ENCODE results near the gene CDV3. TPM values are rescaled to one million over a fixed set of nuclear protein-coding genes. Genes with fewer than 3 reads are reported as not detected.
"Not testable (repeated sequence)": the region's sequence is repeated elsewhere in the genome, so short reads cannot be mapped to it uniquely, and the experiment has no call there.

CDV3 gene
- total RNA-seq, result 100 to 1,000 TPM; 190 to 253 (median 218) TPM
- polyA plus RNA-seq, result 100 to 1,000 TPM in 1 of 3 donors, 10 to 100 TPM in 2; 68.1 to 125 (median 91.2) TPM
- long read RNA-seq, donor 1, transcript CDV3-201 (5 exons, 3,307 nt), result minor isoform, 6 of 210 reads
- long read RNA-seq, donor 1, transcript CDV3-203 (5 exons, 955 nt), result major isoform, 24 of 210 reads
- long read RNA-seq, donor 1, partial matches to known transcripts, result 180 of 210 reads
- long read RNA-seq, donor 1, other reads (novel, unspliced or antisense), result 0 of 210 reads
- long read RNA-seq, donor 2, transcript CDV3-203 (5 exons, 955 nt), result major isoform, 11 of 23 reads
- long read RNA-seq, donor 2, transcript CDV3-201 (5 exons, 3,307 nt), result minor isoform, 6 of 23 reads
- long read RNA-seq, donor 2, partial matches to known transcripts, result 6 of 23 reads
- long read RNA-seq, donor 2, other reads (novel, unspliced or antisense), result 0 of 23 reads

- WGBS, 5 donors, result 0 to 1% (median 0%) methylated on average over 18 to 81 of the region's 81 CpGs
- Histone ChIP-seq H3K36me3 (peaks cover 0 to 38% (median 23%) of the 10 kb centered on the region in 6 donors), H3K4me1 (peaks cover 44 to 83% (median 62%) of the 10 kb centered on the region in 6 donors), H3K27me3 (replicated peaks in 1 of 7) (no peaks in the 10 kb centered on the region), H3K4me3 (peak within 1 kb of the TSS; percentile 56 to 90 (median 74)), H3K9me3 (no peaks in the 10 kb centered on the region), H3K27ac (peak within 1 kb of the TSS; percentile 88 to 99 (median 98))
- no peak for DNase-seq
- TF ChIP-seq POLR2AphosphoS5 (IDR thresholded peaks at IDR 0.05), result peak; percentile 98
- TF ChIP-seq CTCF (IDR thresholded peaks at IDR 0.05 in 8 of 11, conservative IDR thresholded peaks at IDR 0.05 in 3 of 11), result no peak
- TF ChIP-seq POLR2A (IDR thresholded peaks at IDR 0.05), result peak in 2 of 3 donors; percentile 82 to 85
- intact Hi-C loops (cut with DNase I; ENCODE audit: low total_unique reads), result no loop called here
These were observed at the start of gene CDV3 for GRCh38 chr3:133573629-133574194. TSS of gene CDV3 (plus strand) at chr3:133573686. CDS start at chr3:133574045, 359 bp downstream.

DNA sequence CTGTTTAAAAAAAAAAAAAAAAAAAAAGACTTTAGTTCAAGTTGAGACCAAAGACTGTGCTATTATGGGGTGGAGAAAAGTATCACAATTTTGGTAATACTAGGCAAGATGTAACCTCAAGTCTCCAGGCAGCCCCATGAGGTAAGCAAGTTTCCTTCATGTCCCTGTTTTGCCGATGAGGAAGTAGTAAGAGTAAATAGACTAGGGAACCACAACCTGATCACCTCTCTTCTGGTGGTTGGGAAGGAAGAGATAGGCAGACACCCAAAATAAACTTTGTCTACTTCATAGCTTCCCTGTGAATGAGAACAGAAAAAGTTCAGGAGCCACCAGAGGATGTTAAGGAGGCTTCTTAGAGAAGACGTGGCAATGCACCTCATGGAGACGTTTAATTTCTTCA lies 49.7 kb upstream of the CDV3 start:
- peaks cover 0 to 17% (median 0%) of the 10 kb centered on the region in 6 donors for H3K4me1 ChIP-seq
- H3K4me3 ChIP-seq; H3K9me3 ChIP-seq; intact Hi-C loops (cut with DNase I; ENCODE audit: low total_unique reads); H3K36me3 ChIP-seq; DNase-seq; H3K27ac ChIP-seq; H3K27me3 ChIP-seq (replicated peaks in 1 of 7): not testable (repeated sequence)
- 47 to 64% (median 57%) methylated on average over 3 of the region's 3 CpGs for WGBS, 5 donors

GRCh38 chr3:133525435-133525834 lies 48.1 kb upstream of the CDV3 start:
- Histone ChIP-seq H3K27me3 (replicated peaks in 1 of 7) (no peaks in the 10 kb centered on the region), H3K36me3 (no peaks in the 10 kb centered on the region), H3K4me1 (peaks cover 0 to 17% (median 0%) of the 10 kb centered on the region in 6 donors), H3K4me3 (no peak overlapping the region), H3K9me3 (peaks cover 0 to 6% (median 3%) of the 10 kb centered on the region in 8 donors), H3K27ac (peak overlapping the region in 3 of 8 donors; percentile 16 to 30 (median 17))
- intact Hi-C loops (cut with DNase I; ENCODE audit: low total_unique reads), result no loop called here
- TF ChIP-seq POLR2AphosphoS5 (IDR thresholded peaks at IDR 0.05), result no peak
- no peak for TF ChIP-seq CTCF (IDR thresholded peaks at IDR 0.05 in 8 of 11, conservative IDR thresholded peaks at IDR 0.05 in 3 of 11)
- no peak for TF ChIP-seq POLR2A (IDR thresholded peaks at IDR 0.05)
- DNase-seq, result no peak

GRCh38 chr3:133527081-133527715 lies 46.3 kb upstream of the CDV3 start:
- WGBS, 5 donors, result 56 to 70% (median 63%) methylated on average over 6 of the region's 6 CpGs
- DNase-seq, result no peak
- H3K36me3 ChIP-seq, result no peaks in the 10 kb centered on the region
- no peaks in the 10 kb centered on the region for H3K27me3 ChIP-seq (replicated peaks in 1 of 7)
- H3K4me3 ChIP-seq, result no peak overlapping the region
- intact Hi-C loops (cut with DNase I; ENCODE audit: low total_unique reads), result no loop called here
- peak overlapping the region in 2 of 8 donors; percentile 31 to 45 for H3K27ac ChIP-seq
- H3K4me1 ChIP-seq, result peaks cover 0 to 12% (median 4%) of the 10 kb centered on the region in 6 donors
- no peak for TF ChIP-seq POLR2A (IDR thresholded peaks at IDR 0.05)
- TF ChIP-seq POLR2AphosphoS5 (IDR thresholded peaks at IDR 0.05), result no peak
- no peak for TF ChIP-seq CTCF (IDR thresholded peaks at IDR 0.05 in 8 of 11, conservative IDR thresholded peaks at IDR 0.05 in 3 of 11)
- peaks cover 0 to 6% (median 3%) of the 10 kb centered on the region in 8 donors for H3K9me3 ChIP-seq

Measured in spleen (tissue), 13 donors.